ENCODE results near the gene STX8.
"Not testable (repeated sequence)": the region's sequence is repeated elsewhere in the genome, so short reads cannot be mapped to it uniquely, and the experiment has no call there.

Gene STX8

GRCh38 chr17:9465210-9465921 lies 110.3 kb downstream of the STX8 start:
- in situ Hi-C loops (cut with MboI; ENCODE audit: low pct_unique_long_range_greater_than_20kb, low sequenced_read_pairs), result no loop called here
- no peak for DNase-seq

GRCh38 chr17:9457005-9457404 lies 118.6 kb downstream of the STX8 start:
- in situ Hi-C loops (cut with MboI; ENCODE audit: low pct_unique_long_range_greater_than_20kb, low sequenced_read_pairs), result no loop called here
- DNase-seq, result no peak

DNA sequence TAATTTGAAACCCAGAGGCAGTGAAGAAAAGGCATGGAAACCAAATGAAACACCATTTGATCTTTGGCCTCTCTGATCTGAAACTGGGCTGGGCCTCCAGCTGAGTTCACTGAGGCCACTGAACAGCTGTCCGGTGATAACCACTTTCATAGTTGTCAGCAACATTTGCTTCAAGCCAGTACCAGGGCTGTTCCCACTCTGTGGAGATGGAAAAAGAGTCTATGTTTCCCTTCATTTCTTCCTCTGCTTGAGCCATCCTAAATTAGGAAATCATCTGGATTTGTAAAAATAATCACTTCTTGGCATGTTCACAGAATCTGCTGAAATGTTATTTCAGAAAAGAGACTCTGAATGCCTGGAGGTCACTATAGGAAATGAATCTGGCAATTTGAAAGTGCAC lies 119.3 kb downstream of the STX8 start:
- in situ Hi-C loops (cut with MboI; ENCODE audit: low pct_unique_long_range_greater_than_20kb, low sequenced_read_pairs), result no loop called here
- DNase-seq, result no peak

DNA sequence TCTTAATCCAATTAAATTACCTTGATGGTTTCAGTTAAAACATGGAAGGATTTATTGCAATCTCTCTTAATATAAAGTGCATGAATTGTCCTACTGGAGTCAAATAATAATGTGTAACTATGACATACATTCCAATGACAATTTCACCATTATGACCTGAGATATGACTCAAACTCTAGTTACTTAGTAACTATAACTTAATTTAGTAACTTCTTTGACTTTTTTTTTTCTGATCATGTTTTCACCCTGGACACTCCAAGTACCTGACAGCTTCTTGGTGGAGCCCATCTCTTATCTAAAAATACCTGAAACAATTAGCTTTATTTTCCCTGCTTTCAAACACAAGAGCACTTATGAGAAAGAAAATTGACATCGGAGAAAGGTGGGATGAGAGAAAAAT lies 123.7 kb downstream of the STX8 start:
- in situ Hi-C loops (cut with MboI; ENCODE audit: low pct_unique_long_range_greater_than_20kb, low sequenced_read_pairs), result no loop called here
- DNase-seq, result no peak

- in situ Hi-C loops (cut with MboI; ENCODE audit: low pct_unique_long_range_greater_than_20kb, low sequenced_read_pairs); DNase-seq: not testable (repeated sequence)
Observed at GRCh38 chr17:9447298-9447697, 128.3 kb downstream of the STX8 start.

DNA sequence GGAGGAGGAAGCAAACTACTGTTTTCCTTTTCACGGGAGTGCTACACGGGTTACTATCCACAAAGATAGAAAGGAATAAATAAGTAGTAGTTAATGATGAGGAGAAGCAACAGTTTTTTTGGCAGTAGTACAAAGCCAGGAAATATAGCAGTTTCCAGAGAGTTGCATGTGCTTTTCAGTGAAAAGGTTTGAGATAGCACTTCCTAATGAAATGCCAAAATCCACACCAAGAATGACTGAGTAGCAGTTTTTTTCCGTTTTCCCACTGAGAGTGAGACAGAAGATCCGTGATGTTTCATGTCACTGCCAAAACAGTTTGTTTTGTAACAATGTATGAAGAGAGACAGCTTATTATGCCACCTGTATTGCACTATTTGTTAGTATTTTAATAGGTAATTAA lies 129.1 kb downstream of the STX8 start:
- no peak for DNase-seq
- in situ Hi-C loops (cut with MboI; ENCODE audit: low pct_unique_long_range_greater_than_20kb, low sequenced_read_pairs), result no loop called here

DNA sequence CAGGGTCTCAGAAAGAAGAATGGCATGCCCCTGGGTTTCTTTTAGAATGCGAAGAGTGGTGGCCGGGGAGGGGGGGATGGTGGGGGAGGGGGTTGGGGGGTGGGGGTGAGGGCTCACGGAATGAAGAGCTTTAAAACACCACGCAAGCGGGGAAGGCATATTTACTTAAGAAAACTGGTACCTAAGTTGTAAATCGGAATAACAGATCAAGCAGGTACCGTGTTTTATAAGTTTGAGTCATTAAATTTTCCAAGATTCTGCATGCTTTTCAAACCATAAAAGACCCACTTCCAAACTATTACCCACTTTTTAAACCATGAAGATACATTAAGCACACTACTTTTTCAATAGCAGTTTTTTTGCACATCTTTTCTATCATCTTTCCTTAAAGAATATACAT lies 130.2 kb downstream of the STX8 start:
- in situ Hi-C loops (cut with MboI; ENCODE audit: low pct_unique_long_range_greater_than_20kb, low sequenced_read_pairs), result no loop called here
- DNase-seq, result no peak

DNA sequence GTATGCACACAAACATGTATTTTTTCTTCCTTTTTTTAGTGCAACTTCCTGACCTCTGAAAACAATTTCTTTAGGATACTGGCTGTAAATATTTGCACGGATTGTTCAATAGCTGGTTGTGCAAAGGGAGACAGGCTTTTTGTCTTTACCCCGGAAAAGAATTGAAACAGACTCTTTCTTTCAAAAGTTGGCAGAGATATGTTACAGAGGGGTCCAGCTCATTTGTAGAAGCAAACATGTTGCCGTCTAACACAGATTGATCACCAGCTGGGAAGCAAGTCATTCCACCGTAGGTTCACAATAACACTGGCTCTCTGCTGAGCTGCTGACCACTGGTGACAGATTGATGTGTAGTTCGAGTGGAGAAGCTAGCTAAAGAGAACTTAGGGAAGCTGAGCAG lies 130.9 kb downstream of the STX8 start:
- in situ Hi-C loops (cut with MboI; ENCODE audit: low pct_unique_long_range_greater_than_20kb, low sequenced_read_pairs), result no loop called here
- no peak for DNase-seq

- no peak for DNase-seq
- in situ Hi-C loops (cut with MboI; ENCODE audit: low pct_unique_long_range_greater_than_20kb, low sequenced_read_pairs), result no loop called here
Observed at GRCh38 chr17:9443811-9444210, 131.8 kb downstream of the STX8 start.

DNA sequence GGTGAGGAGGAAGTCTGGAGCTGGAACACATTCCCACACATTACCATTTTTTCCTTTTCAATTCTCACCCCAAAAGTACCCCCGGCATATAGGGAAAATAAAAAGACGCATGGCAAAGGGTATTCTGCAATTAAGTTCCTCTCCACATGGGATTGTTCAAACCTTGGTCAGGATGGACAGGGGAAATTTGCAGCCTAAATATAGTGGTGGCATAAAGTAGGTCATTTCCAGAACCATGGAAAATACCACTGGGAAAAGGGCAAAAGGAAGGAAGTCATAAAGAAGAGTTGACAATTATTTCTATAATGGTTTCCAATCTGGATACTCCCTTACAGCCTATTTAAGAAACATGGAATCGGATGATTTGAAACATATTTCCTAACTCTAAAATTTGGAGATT lies 135.8 kb downstream of the STX8 start:
- no peak for DNase-seq
- in situ Hi-C loops (cut with MboI; ENCODE audit: low pct_unique_long_range_greater_than_20kb, low sequenced_read_pairs), result no loop called here

DNA sequence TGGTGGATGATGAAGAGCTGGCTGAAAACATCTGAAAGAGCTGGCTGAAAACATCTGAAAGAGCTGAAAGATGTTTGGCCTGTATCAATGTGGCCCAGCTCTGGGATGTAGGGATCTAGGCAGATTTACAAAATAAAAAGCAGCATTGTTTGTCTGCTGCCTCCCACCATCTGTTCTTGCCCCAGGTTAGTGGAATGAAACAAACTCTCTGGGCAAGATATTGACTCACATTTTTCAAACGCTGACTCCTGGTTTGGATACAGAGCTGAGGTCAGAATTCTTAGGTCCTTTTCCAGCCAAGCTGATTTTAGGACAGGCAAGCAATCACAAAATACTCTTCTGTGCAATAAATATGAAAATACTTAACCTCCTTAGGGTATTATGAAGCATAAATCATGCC lies 139.0 kb downstream of the STX8 start:
- no peak for DNase-seq
- in situ Hi-C loops (cut with MboI; ENCODE audit: low pct_unique_long_range_greater_than_20kb, low sequenced_read_pairs), result no loop called here

- no peak for DNase-seq
- in situ Hi-C loops (cut with MboI; ENCODE audit: low pct_unique_long_range_greater_than_20kb, low sequenced_read_pairs), result no loop called here
Observed at GRCh38 chr17:9435165-9435564, 140.5 kb downstream of the STX8 start.

DNA sequence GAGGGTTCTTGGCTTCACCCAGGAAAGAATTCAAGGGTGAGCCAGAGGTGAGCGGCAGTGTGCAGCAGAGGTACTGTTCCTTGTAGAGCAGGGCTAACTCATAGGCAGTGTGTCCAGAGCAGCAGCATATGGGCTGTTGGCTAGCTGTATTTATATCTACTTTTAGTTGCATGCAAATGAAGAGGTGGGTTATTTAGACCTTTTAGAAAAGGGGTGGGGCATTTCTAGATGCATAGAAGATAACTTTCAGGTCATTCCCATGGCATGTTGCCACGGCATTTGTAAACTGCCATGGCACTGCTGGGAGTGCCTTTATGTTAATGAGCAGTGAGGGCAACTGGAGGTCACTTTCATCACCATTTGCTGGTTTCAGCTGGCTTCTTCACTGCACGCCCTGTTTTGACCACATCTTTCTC lies 141.0 kb downstream of the STX8 start:
- DNase-seq, result no peak
- in situ Hi-C loops (cut with MboI; ENCODE audit: low pct_unique_long_range_greater_than_20kb, low sequenced_read_pairs), result no loop called here

GRCh38 chr17:9432934-9433421 lies 142.6 kb downstream of the STX8 start:
- no peak for DNase-seq
- in situ Hi-C loops (cut with MboI; ENCODE audit: low pct_unique_long_range_greater_than_20kb, low sequenced_read_pairs), result no loop called here

DNA sequence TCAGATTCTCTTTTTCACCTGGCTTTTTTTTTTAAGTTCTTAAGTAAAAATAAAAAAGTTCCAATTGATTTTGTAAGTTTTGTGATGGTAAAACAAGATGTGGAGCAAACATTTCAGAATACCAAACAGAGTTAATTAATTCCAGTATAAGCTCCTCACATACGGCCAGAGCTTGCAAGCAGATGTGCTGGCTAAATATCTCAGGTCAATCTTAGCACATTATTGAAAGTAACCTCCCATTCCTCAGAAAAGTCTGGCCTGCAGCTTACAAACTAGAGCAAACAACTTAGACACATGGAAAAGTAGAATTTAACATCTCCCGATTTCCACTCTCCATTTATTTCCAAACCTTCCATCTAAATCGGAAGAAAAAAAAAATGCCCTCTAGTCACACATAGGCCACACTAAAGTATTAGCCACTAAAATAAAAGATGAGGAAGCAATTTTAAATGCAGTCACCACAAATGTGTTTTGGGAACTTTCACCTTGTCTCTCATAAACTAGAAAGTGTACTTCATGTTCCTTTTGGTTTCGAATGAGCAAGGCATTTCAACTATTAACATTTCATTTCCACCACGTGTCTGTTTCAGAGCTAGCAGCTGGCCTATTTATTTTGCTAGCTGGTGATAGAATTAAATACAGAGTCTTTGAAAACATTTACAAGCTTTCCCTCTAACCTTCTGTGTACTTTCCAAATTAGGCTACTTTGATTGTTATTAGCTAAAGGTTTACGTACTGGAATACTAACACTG lies 143.3 kb downstream of the STX8 start:
- no peak for DNase-seq
- in situ Hi-C loops (cut with MboI; ENCODE audit: low pct_unique_long_range_greater_than_20kb, low sequenced_read_pairs), result no loop called here

DNA sequence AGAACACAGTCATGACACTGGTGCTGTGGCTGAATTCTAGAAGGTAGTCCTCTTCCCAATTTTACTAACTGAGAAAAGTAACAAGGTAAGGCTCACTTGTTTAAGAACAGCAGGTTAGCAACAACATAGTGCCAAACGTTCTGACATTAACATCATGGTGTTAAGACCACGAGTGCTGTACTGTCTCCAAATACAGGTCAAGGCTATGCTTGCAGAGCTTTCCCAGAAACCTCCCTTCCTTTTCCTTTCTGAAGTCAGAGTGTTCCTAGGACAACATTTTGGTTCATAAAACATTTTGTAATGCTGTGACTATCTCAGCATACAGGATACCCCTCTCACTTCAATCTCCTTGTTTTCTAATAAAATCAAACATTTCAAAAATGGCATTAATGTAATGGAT lies 144.0 kb downstream of the STX8 start:
- in situ Hi-C loops (cut with MboI; ENCODE audit: low pct_unique_long_range_greater_than_20kb, low sequenced_read_pairs), result no loop called here
- DNase-seq, result no peak

- in situ Hi-C loops (cut with MboI; ENCODE audit: low pct_unique_long_range_greater_than_20kb, low sequenced_read_pairs), result no loop called here
- no peak for DNase-seq
Observed at GRCh38 chr17:9427465-9428315, 147.9 kb downstream of the STX8 start.

GRCh38 chr17:9424071-9424640 lies 151.5 kb downstream of the STX8 start:
- in situ Hi-C loops (cut with MboI; ENCODE audit: low pct_unique_long_range_greater_than_20kb, low sequenced_read_pairs), result no loop called here
- no peak for DNase-seq

DNA sequence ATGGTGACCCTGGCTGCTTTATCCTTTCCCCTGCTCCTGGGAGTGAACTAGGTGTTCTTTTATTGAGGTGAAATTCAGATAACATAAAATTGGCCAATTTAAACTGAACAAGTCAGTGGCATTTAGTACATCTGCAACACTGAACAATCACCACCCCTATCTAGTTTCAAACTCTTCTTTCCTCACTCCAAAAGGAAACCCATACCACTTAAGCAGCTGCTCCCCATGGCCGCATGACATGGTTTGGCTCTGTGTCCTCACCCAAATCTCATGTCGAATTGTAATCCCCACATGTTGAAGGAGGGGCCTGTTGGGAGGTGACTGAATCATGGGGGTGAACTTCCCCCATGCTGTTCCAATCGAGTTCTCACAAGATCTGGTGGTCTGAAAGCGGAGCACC lies 154.1 kb downstream of the STX8 start:
- in situ Hi-C loops (cut with MboI; ENCODE audit: low pct_unique_long_range_greater_than_20kb, low sequenced_read_pairs), result no loop called here
- no peak for DNase-seq

All from KBM-7 (cell line).